Measurements from ENCODE around the gene NDUFS2.
A peak's percentile ranks its signal among the peaks of the same experiment; 100 is the strongest.

Gene NDUFS2

GRCh38 chr1:161196521-161197451 lies 5.4 kb upstream of the NDUFS2 start:
- DNase-seq, result no peak

- DNase-seq, result no peak
Measured at GRCh38 chr1:161197560-161198193, 4.5 kb upstream of the NDUFS2 start.

GRCh38 chr1:161198194-161198896 lies 3.8 kb upstream of the NDUFS2 start:
- no peak for DNase-seq

GRCh38 chr1:161198897-161199431 lies 3.2 kb upstream of the NDUFS2 start, which contains the start of gene ADAMTS4:
ADAMTS4 (minus strand) TSS chr1:161199054; CDS start chr1:161198627, 427 bp downstream.
- no peak for DNase-seq

GRCh38 chr1:161199506-161200139 lies 2.5 kb upstream of the NDUFS2 start:
- no peak for DNase-seq

GRCh38 chr1:161200421-161200991 lies 1.7 kb upstream of the NDUFS2 start:
- DNase-seq, result no peak

GRCh38 chr1:161200992-161201835 lies 953 bp upstream of the NDUFS2 start:
- DNase-seq, result peak; percentile 82

GRCh38 chr1:161206411-161207140 lies 4.4 kb downstream of the NDUFS2 start:
- DNase-seq, result no peak

- no peak for DNase-seq
Measured at GRCh38 chr1:161207173-161207572, 5.0 kb downstream of the NDUFS2 start.

- peak; percentile 51 for DNase-seq
Measured at GRCh38 chr1:161209790-161210409, 7.7 kb downstream of the NDUFS2 start.

GRCh38 chr1:161214369-161214768 lies 12.2 kb downstream of the NDUFS2 start:
- DNase-seq, result no peak

GRCh38 chr1:161215076-161215475 lies 12.9 kb downstream of the NDUFS2 start, which contains the start of gene FCER1G:
FCER1G (plus strand) TSS chr1:161215295; CDS start chr1:161215322, 27 bp downstream.
- DNase-seq, result no peak

GRCh38 chr1:161216945-161217712 lies 15.0 kb downstream of the NDUFS2 start:
- DNase-seq, result no peak

- DNase-seq, result no peak
Measured at GRCh38 chr1:161217831-161218230, 15.7 kb downstream of the NDUFS2 start.

- no peak for DNase-seq
Measured at GRCh38 chr1:161218301-161219077, 16.3 kb downstream of the NDUFS2 start.

- DNase-seq, result no peak
Measured at GRCh38 chr1:161219078-161219892, 17.1 kb downstream of the NDUFS2 start.

GRCh38 chr1:161220002-161220401 lies 17.8 kb downstream of the NDUFS2 start:
- no peak for DNase-seq
